Liver (tissue), 9 donors: Measurements from ENCODE around the gene PCNX4. TPM values are rescaled to one million over a fixed set of nuclear protein-coding genes. Genes with fewer than 3 reads are reported as not detected.
A peak's percentile ranks its signal among the peaks of the same experiment; 100 is the strongest.

ENCODE experiments used
- DNase-seq: peaks from one replicate; pipeline ENCODE4 v3.0.0-alpha.2; 2017; ENCODE audit warnings: low spot score
- H3K27ac ChIP-seq, 2 donors: one replicate each; pipeline ENCODE4 v1.7.0; 2013; ENCODE audit warnings: inconsistent platforms in 2 of 2, low read length in 2 of 2, control low read depth in 1 of 2, low read depth in 1 of 2, mild to moderate bottlenecking in 1 of 2
- H3K27me3 ChIP-seq, 4 donors: one replicate each; pipeline versions ENCODE4 v1.6.1 to v1.7.0; 2013; ENCODE audit warnings: low read length in 3 of 4, inconsistent platforms in 1 of 4, mild to moderate bottlenecking in 1 of 4, moderate library complexity in 1 of 4; ENCODE audit not compliant: control insufficient read depth in 4 of 4, insufficient read depth in 4 of 4
- H3K36me3 ChIP-seq, 4 donors: one replicate each; pipeline versions ENCODE4 v1.6.1 to v1.7.0; 2013; ENCODE audit warnings: low read length in 3 of 4, mild to moderate bottlenecking in 3 of 4, low read depth in 1 of 4, moderate library complexity in 1 of 4; ENCODE audit not compliant: control insufficient read depth in 4 of 4, insufficient read depth in 3 of 4
- H3K4me1 ChIP-seq, 4 donors: one replicate each; pipeline versions ENCODE4 v1.6.1 to v1.7.0; 2013; ENCODE audit warnings: low read length in 3 of 4, mild to moderate bottlenecking in 3 of 4, moderate library complexity in 1 of 4; ENCODE audit not compliant: control insufficient read depth in 4 of 4, insufficient read depth in 4 of 4
- H3K4me3 ChIP-seq, 3 donors: one replicate each; pipeline versions ENCODE4 v1.6.1 to v1.7.0; 2013; ENCODE audit warnings: low read length in 3 of 3, control low read depth in 1 of 3, low read depth in 1 of 3, mild to moderate bottlenecking in 1 of 3
- H3K9ac ChIP-seq, 2 donors: one replicate each; pipeline ENCODE4 v1.7.0; 2013; ENCODE audit warnings: low read length in 2 of 2, mild to moderate bottlenecking in 2 of 2, moderate library complexity in 2 of 2, control low read depth in 1 of 2, low read depth in 1 of 2
- H3K9me3 ChIP-seq, 4 donors: one replicate each; pipeline versions ENCODE4 v1.6.1 to v1.7.0; 2013; ENCODE audit warnings: low read length in 3 of 4; ENCODE audit not compliant: control insufficient read depth in 4 of 4
- EGR1 ChIP-seq, 2 donors: IDR thresholded peaks; 2 replicates each; pipeline ENCODE4 v1.6.1; 2016 to 2018; ENCODE audit warnings: antibody characterized with exemption in 2 of 2, low read depth in 2 of 2
- FOXA1 ChIP-seq: IDR thresholded peaks from 2 replicates; pipeline ENCODE4 v1.6.1; 2016; ENCODE audit warnings: antibody characterized with exemption
- GABPA ChIP-seq, 2 donors: IDR thresholded peaks in 1 of 2; conservative IDR thresholded peaks in 1 of 2; 2 replicates each; pipeline ENCODE4 v1.6.1; 2016; ENCODE audit warnings: antibody characterized with exemption in 2 of 2, mild to moderate bottlenecking in 1 of 2, moderate library complexity in 1 of 2
- HNF4G ChIP-seq: IDR thresholded peaks from 2 replicates; pipeline ENCODE4 v1.6.1; 2016; ENCODE audit warnings: antibody characterized with exemption
- NR2F2 ChIP-seq: IDR thresholded peaks from 2 replicates; pipeline ENCODE4 v1.6.1; 2016; ENCODE audit warnings: antibody characterized with exemption
- RAD21 ChIP-seq, 2 donors: IDR thresholded peaks; 2 replicates each; pipeline ENCODE4 v1.6.1; 2016; ENCODE audit warnings: antibody characterized with exemption in 2 of 2, mild to moderate bottlenecking in 2 of 2
- RXRA ChIP-seq, 2 donors: IDR thresholded peaks; 2 replicates each; pipeline ENCODE4 v1.6.1; 2017 to 2018; ENCODE audit warnings: antibody characterized with exemption in 2 of 2, mild to moderate bottlenecking in 1 of 2
- SP1 ChIP-seq: IDR thresholded peaks from 2 replicates; pipeline ENCODE4 v1.6.1; 2018; ENCODE audit warnings: antibody characterized with exemption, mild to moderate bottlenecking
- TAF1 ChIP-seq: conservative IDR thresholded peaks from 2 replicates; pipeline ENCODE4 v1.6.1; 2016; ENCODE audit warnings: antibody characterized with exemption, mild to moderate bottlenecking
- YY1 ChIP-seq: IDR thresholded peaks from 2 replicates; pipeline ENCODE4 v1.6.1; 2016; ENCODE audit warnings: antibody characterized with exemption, mild to moderate bottlenecking
- WGBS: extraction: QIAGEN DNeasy Blood & Tissue Kit; methylation state at CpG from one replicate; pipeline ENCODE4 v1.1.7; 2013; 5-methylcytosine and 5-hydroxymethylcytosine counted together
- polyA plus RNA-seq, 2 donors: library from polyadenylated mRNA; stranded (reverse) in 1 of 2; unstranded in 1 of 2; fragments of 200-250 nt in 1 of 2; fragments of >200 nt in 1 of 2; fragmentation: Nextera tagmentation in 1 of 2; extraction: Ambion mirVana in 1 of 2; gene quantifications; one replicate each; pipeline versions ENCODE4 v1.2.1 to v1.2.3, GENCODE V29; 2013 to 2015
- total RNA-seq, 2 donors: library from RNA; depleted of rRNA; stranded (reverse); fragments of >200 nt; gene quantifications; one replicate each; pipeline ENCODE4 v1.2.3, GENCODE V29; 2014
- TF ChIP-seq, protein P1 (sequence below): IDR thresholded peaks from 2 replicates; pipeline ENCODE4 v1.6.1; 2016; ENCODE audit warnings: antibody characterized with exemption
- TF ChIP-seq, protein P2 (sequence below): IDR thresholded peaks from 2 replicates; pipeline ENCODE4 v1.6.1; 2016; ENCODE audit warnings: antibody characterized with exemption
- TF ChIP-seq, protein P3 (sequence below): IDR thresholded peaks from 2 replicates; pipeline ENCODE4 v1.6.1; 2016; ENCODE audit warnings: antibody characterized with exemption
- TF ChIP-seq, protein P4 (sequence below): IDR thresholded peaks from 2 replicates; pipeline ENCODE4 v1.6.1; 2016; ENCODE audit warnings: antibody characterized with exemption, mild to moderate bottlenecking
- donor health status: healthy.
- donor health status: healthy.
- donor health status: healthy.
- donor health status: healthy.
- donor health status: healthy.

PCNX4 gene
- total and polyA plus RNA-seq, 4 donors: 5.4 to 30.6 (median 14.1) TPM

DNA sequence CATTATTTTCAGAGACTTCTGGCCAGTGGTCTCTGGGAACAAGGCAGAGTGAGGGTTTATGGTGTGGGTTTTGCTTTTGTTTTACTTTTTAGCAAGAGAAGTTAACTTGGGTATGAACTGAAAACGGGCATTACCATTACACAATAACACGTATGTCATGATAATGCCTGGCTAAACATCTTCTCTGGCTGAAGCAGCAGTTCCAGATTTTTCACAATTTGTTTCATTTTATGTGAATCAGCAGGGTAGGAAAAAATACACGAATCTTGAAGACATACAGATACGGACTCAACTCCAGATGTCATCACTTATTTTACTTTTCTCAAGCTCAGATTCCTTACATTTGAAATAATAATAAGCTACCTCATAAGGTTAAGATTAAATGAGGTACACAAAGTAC lies 2.5 kb upstream of the PCNX4 start:
- H3K4me1 ChIP-seq: peaks cover 3 to 15% (median 9%) of the 10 kb centered on the region in 4 donors
- no peak overlapping the region for H3K27ac ChIP-seq
- no peak overlapping the region for H3K9ac ChIP-seq
- TF ChIP-seq, protein P1, sequence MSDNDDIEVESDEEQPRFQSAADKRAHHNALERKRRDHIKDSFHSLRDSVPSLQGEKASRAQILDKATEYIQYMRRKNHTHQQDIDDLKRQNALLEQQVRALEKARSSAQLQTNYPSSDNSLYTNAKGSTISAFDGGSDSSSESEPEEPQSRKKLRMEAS: no peak
- TF ChIP-seq SP1 (no peak), RAD21 (IDR thresholded peaks at IDR 0.05) (no peak), RXRA (IDR thresholded peaks at IDR 0.05) (no peak), EGR1 (IDR thresholded peaks at IDR 0.05; ENCODE audit: low read depth in 2 of 2) (no peak), NR2F2 (no peak), TAF1 (no peak), HNF4G (no peak)
- TF ChIP-seq, protein P2, sequence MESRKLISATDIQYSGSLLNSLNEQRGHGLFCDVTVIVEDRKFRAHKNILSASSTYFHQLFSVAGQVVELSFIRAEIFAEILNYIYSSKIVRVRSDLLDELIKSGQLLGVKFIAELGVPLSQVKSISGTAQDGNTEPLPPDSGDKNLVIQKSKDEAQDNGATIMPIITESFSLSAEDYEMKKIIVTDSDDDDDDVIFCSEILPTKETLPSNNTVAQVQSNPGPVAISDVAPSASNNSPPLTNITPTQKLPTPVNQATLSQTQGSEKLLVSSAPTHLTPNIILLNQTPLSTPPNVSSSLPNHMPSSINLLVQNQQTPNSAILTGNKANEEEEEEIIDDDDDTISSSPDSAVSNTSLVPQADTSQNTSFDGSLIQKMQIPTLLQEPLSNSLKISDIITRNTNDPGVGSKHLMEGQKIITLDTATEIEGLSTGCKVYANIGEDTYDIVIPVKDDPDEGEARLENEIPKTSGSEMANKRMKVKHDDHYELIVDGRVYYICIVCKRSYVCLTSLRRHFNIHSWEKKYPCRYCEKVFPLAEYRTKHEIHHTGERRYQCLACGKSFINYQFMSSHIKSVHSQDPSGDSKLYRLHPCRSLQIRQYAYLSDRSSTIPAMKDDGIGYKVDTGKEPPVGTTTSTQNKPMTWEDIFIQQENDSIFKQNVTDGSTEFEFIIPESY: no peak
- H3K27me3 ChIP-seq: no peaks in the 10 kb centered on the region
- no peaks in the 10 kb centered on the region for H3K9me3 ChIP-seq
- DNase-seq: no peak
- H3K36me3 ChIP-seq: no peaks in the 10 kb centered on the region
- no peak overlapping the region for H3K4me3 ChIP-seq
- WGBS: 51% methylated on average over 4 of the region's 4 CpGs

DNA sequence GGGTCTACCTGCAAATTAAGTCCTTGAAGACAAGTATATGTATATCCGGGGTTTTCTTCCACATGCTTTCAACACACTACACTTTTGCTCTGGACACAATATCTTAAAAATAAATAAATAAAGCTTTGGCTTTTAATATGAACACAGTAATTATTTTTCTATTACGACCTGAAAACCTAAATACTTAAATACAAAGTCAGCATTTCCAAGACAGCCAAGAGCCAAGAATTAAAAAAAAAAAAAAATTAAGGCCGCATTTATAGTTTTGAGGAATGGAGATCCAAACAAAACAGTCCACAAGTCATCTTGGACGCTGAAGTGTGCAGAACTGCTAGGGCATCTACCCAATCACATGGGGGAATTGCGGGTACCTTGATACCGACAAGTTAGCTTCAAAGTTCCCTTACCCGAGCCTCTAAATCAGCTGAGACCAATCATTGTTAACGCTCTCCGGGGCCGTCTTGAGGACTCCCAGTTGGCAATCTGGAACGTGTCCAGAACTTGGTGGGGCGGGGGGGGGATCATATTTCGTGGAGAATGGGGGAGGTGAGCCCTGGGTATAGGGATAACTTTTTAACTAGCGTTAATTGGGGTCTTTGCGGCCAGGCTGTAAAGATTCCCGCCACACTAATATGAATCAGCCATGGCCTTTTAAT lies 731 bp upstream of the PCNX4 start:
- no peak for TF ChIP-seq GABPA (IDR thresholded peaks at IDR 0.05 in 1 of 2, conservative IDR thresholded peaks at IDR 0.05 in 1 of 2)
- TF ChIP-seq RAD21 (IDR thresholded peaks at IDR 0.05): no peak
- TF ChIP-seq RXRA (IDR thresholded peaks at IDR 0.05): no peak
- TF ChIP-seq FOXA1: no peak
- no peak for TF ChIP-seq EGR1 (IDR thresholded peaks at IDR 0.05; ENCODE audit: low read depth in 2 of 2)
- TF ChIP-seq YY1: no peak
- TF ChIP-seq SP1: no peak
- TF ChIP-seq TAF1: no peak
- TF ChIP-seq, protein P3, sequence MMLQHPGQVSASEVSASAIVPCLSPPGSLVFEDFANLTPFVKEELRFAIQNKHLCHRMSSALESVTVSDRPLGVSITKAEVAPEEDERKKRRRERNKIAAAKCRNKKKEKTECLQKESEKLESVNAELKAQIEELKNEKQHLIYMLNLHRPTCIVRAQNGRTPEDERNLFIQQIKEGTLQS: no peak
- no peak for TF ChIP-seq HNF4G
- peak overlapping the region; percentile 24 to 96 for H3K9ac ChIP-seq
- no peaks in the 10 kb centered on the region for H3K9me3 ChIP-seq
- DNase-seq: peak; percentile 63
- H3K36me3 ChIP-seq: no peaks in the 10 kb centered on the region
- peak overlapping the region; percentile 74 to 96 (median 89) for H3K4me3 ChIP-seq
- WGBS: 11% methylated on average over 16 of the region's 16 CpGs
- H3K4me1 ChIP-seq: peaks cover 3 to 15% (median 10%) of the 10 kb centered on the region in 4 donors
- H3K27ac ChIP-seq: peak overlapping the region; percentile 82 to 99
- no peaks in the 10 kb centered on the region for H3K27me3 ChIP-seq

DNA sequence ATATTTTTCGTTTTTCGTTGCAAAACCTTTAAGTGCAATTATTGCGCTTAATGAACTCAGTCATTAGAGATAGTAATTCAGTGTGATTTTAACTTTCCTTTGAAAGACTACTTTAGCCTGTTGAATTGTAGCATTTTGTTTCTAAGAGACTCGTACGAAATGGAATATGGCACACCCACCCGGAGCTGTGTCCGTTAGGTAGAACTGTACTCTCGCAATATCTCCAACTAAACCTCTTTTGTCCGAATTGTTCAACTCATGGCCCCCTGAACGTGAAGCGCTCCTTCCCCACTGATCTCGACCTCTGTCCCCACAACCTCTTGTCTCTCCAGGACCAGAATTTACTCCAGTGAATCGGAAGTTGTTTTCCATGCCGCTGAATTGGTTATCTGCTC lies 800 bp downstream of the PCNX4 start:
- Histone ChIP-seq H3K27ac (peak overlapping the region; percentile 82 to 99), H3K4me3 (peak overlapping the region; percentile 74 to 96 (median 89)), H3K36me3 (no peaks in the 10 kb centered on the region), H3K4me1 (peaks cover 3 to 15% (median 10%) of the 10 kb centered on the region in 4 donors), H3K27me3 (no peaks in the 10 kb centered on the region), H3K9me3 (no peaks in the 10 kb centered on the region), H3K9ac (peak overlapping the region; percentile 90 to 91)
- TF ChIP-seq, protein P4, sequence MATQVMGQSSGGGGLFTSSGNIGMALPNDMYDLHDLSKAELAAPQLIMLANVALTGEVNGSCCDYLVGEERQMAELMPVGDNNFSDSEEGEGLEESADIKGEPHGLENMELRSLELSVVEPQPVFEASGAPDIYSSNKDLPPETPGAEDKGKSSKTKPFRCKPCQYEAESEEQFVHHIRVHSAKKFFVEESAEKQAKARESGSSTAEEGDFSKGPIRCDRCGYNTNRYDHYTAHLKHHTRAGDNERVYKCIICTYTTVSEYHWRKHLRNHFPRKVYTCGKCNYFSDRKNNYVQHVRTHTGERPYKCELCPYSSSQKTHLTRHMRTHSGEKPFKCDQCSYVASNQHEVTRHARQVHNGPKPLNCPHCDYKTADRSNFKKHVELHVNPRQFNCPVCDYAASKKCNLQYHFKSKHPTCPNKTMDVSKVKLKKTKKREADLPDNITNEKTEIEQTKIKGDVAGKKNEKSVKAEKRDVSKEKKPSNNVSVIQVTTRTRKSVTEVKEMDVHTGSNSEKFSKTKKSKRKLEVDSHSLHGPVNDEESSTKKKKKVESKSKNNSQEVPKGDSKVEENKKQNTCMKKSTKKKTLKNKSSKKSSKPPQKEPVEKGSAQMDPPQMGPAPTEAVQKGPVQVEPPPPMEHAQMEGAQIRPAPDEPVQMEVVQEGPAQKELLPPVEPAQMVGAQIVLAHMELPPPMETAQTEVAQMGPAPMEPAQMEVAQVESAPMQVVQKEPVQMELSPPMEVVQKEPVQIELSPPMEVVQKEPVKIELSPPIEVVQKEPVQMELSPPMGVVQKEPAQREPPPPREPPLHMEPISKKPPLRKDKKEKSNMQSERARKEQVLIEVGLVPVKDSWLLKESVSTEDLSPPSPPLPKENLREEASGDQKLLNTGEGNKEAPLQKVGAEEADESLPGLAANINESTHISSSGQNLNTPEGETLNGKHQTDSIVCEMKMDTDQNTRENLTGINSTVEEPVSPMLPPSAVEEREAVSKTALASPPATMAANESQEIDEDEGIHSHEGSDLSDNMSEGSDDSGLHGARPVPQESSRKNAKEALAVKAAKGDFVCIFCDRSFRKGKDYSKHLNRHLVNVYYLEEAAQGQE: no peak
- no peak for TF ChIP-seq NR2F2
- TF ChIP-seq HNF4G: no peak
- no peak for TF ChIP-seq YY1
- TF ChIP-seq RXRA (IDR thresholded peaks at IDR 0.05): peak in 1 of 2 donors; percentile 15
- TF ChIP-seq RAD21 (IDR thresholded peaks at IDR 0.05): no peak
- peak; percentile 47 for DNase-seq
- under 1% methylated on average over 14 of the region's 14 CpGs for WGBS
